ENCODE measurements around the gene DDAH1.

Gene DDAH1

GRCh38 chr1:85427331-85427730, 37.6 kb downstream of the DDAH1 start:
- no peaks in the 10 kb centered on the region for H3K9me3 ChIP-seq (ENCODE audit: insufficient read depth, low read depth, low read length)
- H3K36me3 ChIP-seq (ENCODE audit: control insufficient read depth in 1 of 2, insufficient read depth in 2 of 2, low read length in 2 of 2), result no peaks in the 10 kb centered on the region
- no CpG with 5 or more reads among the region's 1 CpG for WGBS (ENCODE audit: extremely low coverage, insufficient coverage, insufficient read length)
- H3K14ac ChIP-seq (ENCODE audit: low read length), result no peak overlapping the region
- H3K4ac ChIP-seq (ENCODE audit: low read depth, low read length), result no peak overlapping the region
- H3K4me3 ChIP-seq (ENCODE audit: low read depth, low read length), result no peak overlapping the region
- H2BK5ac ChIP-seq (ENCODE audit: low read depth, low read length, poor library complexity), result no peak overlapping the region
- no peak overlapping the region for H2AK5ac ChIP-seq (ENCODE audit: low read length)
- no peaks in the 10 kb centered on the region for H3K4me1 ChIP-seq (ENCODE audit: control insufficient read depth in 1 of 2, insufficient read depth in 2 of 2, low read length in 2 of 2)
- H3K79me2 ChIP-seq (ENCODE audit: control insufficient read depth, insufficient read depth, low read length, poor library complexity), result no peaks in the 10 kb centered on the region
- H3K79me1 ChIP-seq (ENCODE audit: low read length), result no peaks in the 10 kb centered on the region
- no peak overlapping the region for H3K9ac ChIP-seq (ENCODE audit: low read length)
- no peak overlapping the region for H3K27ac ChIP-seq (ENCODE audit: low read depth, low read length)
- H3K27me3 ChIP-seq (ENCODE audit: insufficient read depth, low read length), result no peaks in the 10 kb centered on the region
- H3K4me2 ChIP-seq (ENCODE audit: low read length), result no peak overlapping the region
- no peak for DNase-seq
- H2BK12ac ChIP-seq (ENCODE audit: low read length), result no peak overlapping the region
- H4K91ac ChIP-seq (ENCODE audit: low read depth, low read length), result no peak overlapping the region
- no peak overlapping the region for H2BK120ac ChIP-seq (ENCODE audit: insufficient read depth, low read length, poor library complexity)
- H4K12ac ChIP-seq (ENCODE audit: low read depth, low read length), result no peak overlapping the region
- H2AFZ ChIP-seq (ENCODE audit: insufficient read depth, low read length, poor library complexity), result no peak overlapping the region
- no peak overlapping the region for H3K23ac ChIP-seq (ENCODE audit: low read length)
- H4K8ac ChIP-seq (ENCODE audit: low read depth, low read length), result no peak overlapping the region
- H3K18ac ChIP-seq (ENCODE audit: low read length), result no peak overlapping the region

DNA sequence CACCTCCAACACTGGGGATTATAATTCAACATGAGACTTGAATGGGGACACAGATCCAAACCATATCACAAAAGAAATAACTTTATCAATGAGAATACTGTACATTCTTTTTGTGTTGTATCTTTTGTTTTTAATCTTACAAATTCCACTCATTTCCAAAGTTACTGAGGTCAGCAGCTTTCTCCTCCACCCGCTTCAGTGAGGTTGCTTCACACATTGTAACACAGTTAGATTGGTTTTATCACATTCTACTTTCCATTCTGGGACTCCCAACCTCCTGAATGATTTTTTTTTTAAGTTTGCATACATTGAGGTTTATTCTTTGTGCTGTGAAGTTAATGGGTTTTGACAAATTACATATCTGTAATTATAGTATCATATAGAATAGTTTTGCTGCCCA, 43.8 kb downstream of the DDAH1 start:
- H3K14ac ChIP-seq (ENCODE audit: low read length), result no peak overlapping the region
- H3K23ac ChIP-seq (ENCODE audit: low read length), result no peak overlapping the region
- no peak overlapping the region for H4K8ac ChIP-seq (ENCODE audit: low read depth, low read length)
- peaks cover 0 to 2% of the 10 kb centered on the region in 2 experiments for H3K4me1 ChIP-seq (ENCODE audit: control insufficient read depth in 1 of 2, insufficient read depth in 2 of 2, low read length in 2 of 2)
- H3K4ac ChIP-seq (ENCODE audit: low read depth, low read length), result no peak overlapping the region
- no peak overlapping the region for H2AFZ ChIP-seq (ENCODE audit: insufficient read depth, low read length, poor library complexity)
- no peaks in the 10 kb centered on the region for H3K27me3 ChIP-seq (ENCODE audit: insufficient read depth, low read length)
- no peak overlapping the region for H2BK5ac ChIP-seq (ENCODE audit: low read depth, low read length, poor library complexity)
- H3K79me1 ChIP-seq (ENCODE audit: low read length), result no peaks in the 10 kb centered on the region
- no peak overlapping the region for H3K9ac ChIP-seq (ENCODE audit: low read length)
- H2BK120ac ChIP-seq (ENCODE audit: insufficient read depth, low read length, poor library complexity), result no peak overlapping the region
- H3K18ac ChIP-seq (ENCODE audit: low read length), result no peak overlapping the region
- H3K79me2 ChIP-seq (ENCODE audit: control insufficient read depth, insufficient read depth, low read length, poor library complexity), result no peaks in the 10 kb centered on the region
- no peak overlapping the region for H4K91ac ChIP-seq (ENCODE audit: low read depth, low read length)
- DNase-seq, result no peak
- no peak overlapping the region for H3K4me2 ChIP-seq (ENCODE audit: low read length)
- H3K4me3 ChIP-seq (ENCODE audit: low read depth, low read length), result no peak overlapping the region
- H3K9me3 ChIP-seq (ENCODE audit: insufficient read depth, low read depth, low read length), result peaks cover 2% of the 10 kb centered on the region
- H2AK5ac ChIP-seq (ENCODE audit: low read length), result no peak overlapping the region
- no peak overlapping the region for H3K27ac ChIP-seq (ENCODE audit: low read depth, low read length)
- no peak overlapping the region for H2BK12ac ChIP-seq (ENCODE audit: low read length)
- no peak overlapping the region for H4K12ac ChIP-seq (ENCODE audit: low read depth, low read length)
- WGBS (ENCODE audit: extremely low coverage, insufficient coverage, insufficient read length), result no CpG with 5 or more reads among the region's 1 CpG
- peaks cover 2% of the 10 kb centered on the region in 2 experiments for H3K36me3 ChIP-seq (ENCODE audit: control insufficient read depth in 1 of 2, insufficient read depth in 2 of 2, low read length in 2 of 2)

GRCh38 chr1:85420199-85420598, 44.8 kb downstream of the DDAH1 start:
- Histone ChIP-seq H3K18ac (ENCODE audit: low read length) (no peak overlapping the region), H3K4me3 (ENCODE audit: low read depth, low read length) (no peak overlapping the region), H3K27me3 (ENCODE audit: insufficient read depth, low read length) (no peaks in the 10 kb centered on the region), H4K91ac (ENCODE audit: low read depth, low read length) (no peak overlapping the region), H3K4me2 (ENCODE audit: low read length) (no peak overlapping the region), H2AK5ac (ENCODE audit: low read length) (no peak overlapping the region), H2BK12ac (ENCODE audit: low read length) (no peak overlapping the region), H4K12ac (ENCODE audit: low read depth, low read length) (no peak overlapping the region), H3K79me1 (ENCODE audit: low read length) (no peaks in the 10 kb centered on the region), H4K8ac (ENCODE audit: low read depth, low read length) (no peak overlapping the region), H3K27ac (ENCODE audit: low read depth, low read length) (no peak overlapping the region), H2BK5ac (ENCODE audit: low read depth, low read length, poor library complexity) (no peak overlapping the region), H3K4me1 (ENCODE audit: control insufficient read depth in 1 of 2, insufficient read depth in 2 of 2, low read length in 2 of 2) (peaks cover 0 to 2% of the 10 kb centered on the region in 2 experiments), H3K79me2 (ENCODE audit: control insufficient read depth, insufficient read depth, low read length, poor library complexity) (no peaks in the 10 kb centered on the region), H3K14ac (ENCODE audit: low read length) (no peak overlapping the region), H2AFZ (ENCODE audit: insufficient read depth, low read length, poor library complexity) (no peak overlapping the region), H3K36me3 (ENCODE audit: control insufficient read depth in 1 of 2, insufficient read depth in 2 of 2, low read length in 2 of 2) (peaks cover 2% of the 10 kb centered on the region in 2 experiments), H3K9me3 (ENCODE audit: insufficient read depth, low read depth, low read length) (peaks cover 2% of the 10 kb centered on the region), H3K9ac (ENCODE audit: low read length) (no peak overlapping the region), H2BK120ac (ENCODE audit: insufficient read depth, low read length, poor library complexity) (no peak overlapping the region), H3K4ac (ENCODE audit: low read depth, low read length) (no peak overlapping the region), H3K23ac (ENCODE audit: low read length) (no peak overlapping the region)
- WGBS (ENCODE audit: extremely low coverage, insufficient coverage, insufficient read length), result no CpG with 5 or more reads among the region's 1 CpG
- DNase-seq, result no peak

- no peak overlapping the region for H4K8ac ChIP-seq (ENCODE audit: low read depth, low read length)
- H3K9ac ChIP-seq (ENCODE audit: low read length), result no peak overlapping the region
- peaks cover 2% of the 10 kb centered on the region in 2 experiments for H3K36me3 ChIP-seq (ENCODE audit: control insufficient read depth in 1 of 2, insufficient read depth in 2 of 2, low read length in 2 of 2)
- H3K27me3 ChIP-seq (ENCODE audit: insufficient read depth, low read length), result no peaks in the 10 kb centered on the region
- no peak overlapping the region for H4K91ac ChIP-seq (ENCODE audit: low read depth, low read length)
- H3K14ac ChIP-seq (ENCODE audit: low read length), result no peak overlapping the region
- no peak overlapping the region for H3K23ac ChIP-seq (ENCODE audit: low read length)
- H3K18ac ChIP-seq (ENCODE audit: low read length), result no peak overlapping the region
- H2BK120ac ChIP-seq (ENCODE audit: insufficient read depth, low read length, poor library complexity), result no peak overlapping the region
- no peak overlapping the region for H3K4me3 ChIP-seq (ENCODE audit: low read depth, low read length)
- H4K12ac ChIP-seq (ENCODE audit: low read depth, low read length), result no peak overlapping the region
- H3K79me1 ChIP-seq (ENCODE audit: low read length), result no peaks in the 10 kb centered on the region
- no peaks in the 10 kb centered on the region for H3K79me2 ChIP-seq (ENCODE audit: control insufficient read depth, insufficient read depth, low read length, poor library complexity)
- H2AK5ac ChIP-seq (ENCODE audit: low read length), result no peak overlapping the region
- H3K4me1 ChIP-seq (ENCODE audit: control insufficient read depth in 1 of 2, insufficient read depth in 2 of 2, low read length in 2 of 2), result peaks cover 0 to 2% of the 10 kb centered on the region in 2 experiments
- H2BK5ac ChIP-seq (ENCODE audit: low read depth, low read length, poor library complexity), result no peak overlapping the region
- no peak overlapping the region for H3K27ac ChIP-seq (ENCODE audit: low read depth, low read length)
- no peak overlapping the region for H3K4ac ChIP-seq (ENCODE audit: low read depth, low read length)
- no peak overlapping the region for H2BK12ac ChIP-seq (ENCODE audit: low read length)
- DNase-seq, result no peak
- peaks cover 2% of the 10 kb centered on the region for H3K9me3 ChIP-seq (ENCODE audit: insufficient read depth, low read depth, low read length)
- H3K4me2 ChIP-seq (ENCODE audit: low read length), result no peak overlapping the region
- no CpG with 5 or more reads among the region's 3 CpGs for WGBS (ENCODE audit: extremely low coverage, insufficient coverage, insufficient read length)
- no peak overlapping the region for H2AFZ ChIP-seq (ENCODE audit: insufficient read depth, low read length, poor library complexity)
Observed at GRCh38 chr1:85417876-85418275, 47.1 kb downstream of the DDAH1 start.

Data from trophoblast cell (in vitro differentiated cells and primary cell).